ENCODE data around the gene CTRB1.
"Not testable (repeated sequence)": the region's sequence is repeated elsewhere in the genome, so short reads cannot be mapped to it uniquely, and the experiment has no call there.

CTRB1 gene

DNA sequence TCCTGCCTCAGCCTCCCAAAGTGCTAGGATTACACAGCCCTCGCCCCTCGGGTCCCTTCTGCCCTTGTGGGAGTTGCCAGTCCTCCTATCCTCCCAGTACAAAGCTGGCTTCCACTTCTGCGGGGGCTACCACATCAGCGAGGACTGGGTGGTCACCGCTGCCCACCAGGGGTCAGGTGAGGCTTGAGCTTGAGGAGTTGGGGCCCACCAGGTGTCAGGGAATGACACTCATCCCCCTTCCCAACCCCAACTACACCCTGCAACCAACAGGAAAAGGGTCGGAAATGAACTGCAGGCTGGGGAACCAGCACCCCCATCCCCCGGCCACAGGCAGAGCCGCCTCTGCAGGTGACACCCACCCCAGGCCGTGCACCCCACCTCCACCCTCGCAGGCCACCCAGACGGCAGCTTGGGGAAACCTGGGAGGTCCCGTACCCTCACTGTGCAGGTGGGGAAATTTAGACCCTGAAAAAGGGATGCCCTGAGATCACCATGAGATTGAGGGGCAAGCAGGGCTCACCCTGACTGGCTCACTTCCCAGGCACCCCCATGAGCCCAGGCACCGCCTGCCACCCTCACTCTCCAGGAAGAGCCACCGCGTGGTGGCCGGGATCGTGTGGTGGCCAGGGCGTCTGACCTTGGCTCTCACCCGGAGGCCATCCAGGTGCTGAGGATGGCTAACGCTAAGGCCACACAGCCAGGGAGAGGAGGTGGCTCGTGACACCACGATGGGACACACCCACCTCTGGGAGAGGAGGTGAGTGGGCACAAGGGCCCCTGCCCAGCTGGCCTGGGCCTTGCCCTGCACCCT lies 8.0 kb downstream of the CTRB1 start:
- no peak for DNase-seq (ENCODE audit: low spot score)

DNA sequence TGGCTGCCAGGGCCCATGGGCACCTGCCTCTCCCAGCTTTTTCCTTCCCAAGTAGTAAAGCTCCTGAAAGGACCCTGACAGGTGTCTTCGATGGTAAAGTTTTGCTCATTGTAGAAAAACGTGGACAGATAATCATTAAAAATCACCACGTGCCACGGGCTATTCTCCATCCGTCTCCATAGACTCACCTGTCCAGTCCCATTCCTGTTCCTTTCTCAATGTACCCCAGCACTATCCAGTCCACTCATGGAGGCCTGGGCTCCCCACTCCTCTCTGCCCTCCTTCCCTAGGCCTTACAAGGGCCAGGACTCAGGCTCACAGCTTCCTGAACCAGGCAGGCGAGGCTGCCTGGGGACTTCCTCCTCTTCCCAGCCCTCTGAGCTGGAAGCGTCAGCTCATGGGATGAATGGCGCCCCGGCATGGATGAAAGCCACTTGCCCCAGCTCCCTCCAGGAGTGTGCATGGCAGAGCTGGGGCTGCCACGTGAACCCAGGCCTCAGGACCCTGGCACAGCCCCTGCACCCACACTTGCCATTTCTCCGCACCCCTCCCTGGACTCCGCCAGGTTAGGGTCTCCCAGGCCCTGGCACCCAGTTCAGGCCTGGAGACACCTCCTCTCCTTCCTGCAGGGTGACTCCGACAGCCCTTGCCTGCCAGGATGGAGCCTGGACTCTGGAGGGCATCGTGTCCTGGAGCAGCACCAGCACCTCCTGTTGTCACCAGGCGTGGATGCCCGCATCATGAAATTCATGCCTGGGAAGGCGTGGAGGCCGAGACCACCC lies 8.8 kb downstream of the CTRB1 start:
- no peak for DNase-seq (ENCODE audit: low spot score)

DNA sequence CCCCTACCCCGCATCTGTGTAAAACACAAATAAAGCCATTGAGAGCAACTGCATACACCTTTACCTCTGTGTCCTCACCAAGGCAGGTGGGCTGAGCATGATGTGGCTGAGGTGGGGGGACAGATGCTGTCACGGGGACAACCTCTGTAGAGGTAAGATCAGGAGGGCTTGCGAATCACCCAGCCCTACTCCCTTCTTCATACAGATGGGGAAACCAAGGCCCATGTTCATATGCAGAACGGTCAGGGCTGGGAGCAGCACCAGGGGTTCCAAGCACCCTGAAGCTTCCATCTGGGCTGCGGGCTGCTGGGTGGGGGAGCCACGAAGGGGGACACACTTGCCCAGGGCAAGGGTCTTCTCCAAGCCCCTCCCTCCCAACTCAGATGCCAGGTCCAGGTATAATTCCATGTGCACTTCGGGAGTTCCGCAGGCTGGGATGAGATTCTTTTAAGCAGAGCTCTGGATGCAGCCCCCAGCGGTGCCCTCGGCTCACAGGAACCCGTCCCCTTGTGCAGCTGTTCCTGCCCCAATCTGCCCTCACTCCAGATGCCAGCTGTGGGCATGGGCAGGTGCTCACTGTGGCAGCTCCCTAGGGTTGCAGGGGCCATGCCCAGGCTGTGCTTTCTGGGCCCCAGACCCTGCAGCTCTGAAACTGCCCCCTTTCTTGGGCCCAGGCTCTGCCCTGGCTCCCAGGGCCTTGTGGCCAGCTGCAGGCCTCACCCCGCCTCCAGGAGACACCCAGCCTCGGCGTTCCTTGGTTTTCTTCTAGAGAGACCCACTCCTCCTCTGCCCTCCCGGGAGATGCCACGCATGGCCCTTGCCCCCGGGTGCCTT lies 9.6 kb downstream of the CTRB1 start:
- DNase-seq (ENCODE audit: low spot score), result no peak

DNA sequence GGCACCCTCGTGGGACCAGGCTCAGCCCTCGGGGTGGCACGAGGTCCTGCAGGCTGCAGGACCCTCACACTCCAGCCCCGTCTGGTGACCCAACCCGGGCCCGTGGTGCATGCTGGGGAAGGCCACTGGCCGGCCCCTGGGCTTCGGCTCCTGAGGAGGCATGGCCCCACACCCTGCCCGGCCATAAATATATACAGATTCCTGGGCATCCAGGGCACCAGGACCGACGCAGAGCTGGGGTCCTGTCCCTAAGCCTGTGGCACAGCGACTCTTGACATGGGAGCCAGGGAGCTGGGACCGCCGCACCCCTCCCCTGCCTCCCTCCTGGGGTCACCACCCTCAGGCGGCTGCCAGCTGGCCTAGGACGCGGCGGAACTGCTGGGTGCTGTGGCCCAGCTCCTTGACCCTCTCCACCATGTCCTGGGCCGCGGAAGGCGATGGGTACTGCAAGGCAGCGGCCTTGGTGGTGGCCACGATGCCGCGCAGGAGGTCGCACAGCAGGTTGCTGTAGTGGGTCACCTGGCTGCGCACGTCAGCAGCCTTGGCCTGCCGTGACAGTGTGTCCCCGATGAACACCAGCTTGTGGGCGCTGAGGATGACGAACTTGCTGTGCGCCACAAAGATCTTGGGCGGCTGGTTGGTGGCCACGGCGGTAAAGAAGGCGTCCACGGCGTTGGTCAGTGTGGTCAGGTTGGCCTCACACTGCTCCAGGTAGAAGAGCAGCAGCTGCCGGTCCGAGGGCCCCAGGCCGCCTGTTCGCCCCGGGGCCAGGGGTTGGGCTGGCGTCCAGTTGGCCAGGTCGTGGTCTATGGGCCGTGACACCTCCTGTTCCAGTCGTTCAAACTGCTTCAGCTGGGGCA lies 10.6 kb downstream of the CTRB1 start:
- no peak for DNase-seq (ENCODE audit: low spot score)

DNA sequence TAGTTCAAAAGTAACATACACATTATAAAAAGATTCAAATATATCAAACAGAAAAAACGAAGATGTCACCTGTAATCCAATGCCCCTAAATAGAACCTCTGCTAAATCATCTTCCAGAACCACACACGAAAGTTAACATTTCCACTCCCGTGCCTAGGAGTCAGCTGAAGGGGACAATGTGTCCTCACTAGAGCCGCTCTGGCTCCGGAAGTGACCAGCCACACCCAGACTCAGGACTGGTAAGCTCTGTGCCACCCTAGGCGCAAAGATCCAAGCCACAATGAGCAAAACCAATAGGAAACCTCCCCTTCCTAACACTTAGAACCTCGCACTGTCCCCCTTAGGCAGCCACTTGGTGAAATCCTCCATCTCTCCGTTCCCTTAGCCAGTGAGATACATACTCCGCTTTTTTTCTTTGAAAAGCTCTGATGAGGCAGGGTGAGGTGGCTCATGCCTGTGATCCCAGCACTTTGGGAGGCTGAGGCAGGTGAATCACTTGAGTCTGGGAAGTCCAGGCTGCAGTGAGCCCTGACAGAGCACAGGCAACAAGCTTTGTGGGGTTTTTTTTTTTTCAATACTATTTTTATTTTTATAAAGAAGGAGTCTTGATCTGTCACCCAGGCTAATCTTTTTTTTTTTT lies 11.8 kb downstream of the CTRB1 start:
- DNase-seq (ENCODE audit: low spot score), result no peak

DNA sequence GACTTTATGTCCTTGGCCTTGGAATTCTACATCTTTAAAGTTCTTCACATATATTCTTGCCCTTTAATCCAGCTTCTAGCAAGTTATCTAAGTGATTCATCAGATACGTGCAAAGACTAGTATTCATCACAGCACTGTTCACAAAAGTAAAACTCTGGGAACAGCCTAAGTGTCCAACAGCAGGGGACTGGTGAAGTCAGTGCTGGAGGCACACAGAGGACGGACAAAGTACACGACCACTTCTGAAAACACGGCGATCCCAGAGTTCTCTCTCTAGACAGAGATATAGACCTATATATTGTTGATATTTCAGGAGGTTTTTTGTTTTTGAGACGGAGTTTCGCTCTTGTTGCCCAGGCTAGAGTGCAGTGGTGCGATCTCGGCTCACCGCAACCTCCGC lies 12.8 kb downstream of the CTRB1 start:
- no peak for DNase-seq (ENCODE audit: low spot score)

DNA sequence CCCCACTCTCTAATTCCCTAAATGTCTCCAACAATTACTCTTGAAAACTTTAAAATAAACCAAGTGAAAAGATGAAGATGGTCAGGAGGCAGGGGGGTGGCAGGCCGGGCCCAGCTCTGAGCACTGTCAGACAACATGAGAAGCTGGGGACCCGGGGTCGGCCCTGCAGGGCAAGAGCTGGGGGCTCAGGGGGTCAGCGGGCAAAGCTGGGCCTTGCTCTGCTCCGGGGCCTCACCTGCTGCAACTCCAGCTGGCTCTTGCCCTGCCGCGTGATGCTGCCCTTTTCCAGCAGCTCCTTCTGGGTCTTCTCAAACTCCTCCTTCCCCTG lies 14.8 kb downstream of the CTRB1 start:
- DNase-seq (ENCODE audit: low spot score), result no peak

DNA sequence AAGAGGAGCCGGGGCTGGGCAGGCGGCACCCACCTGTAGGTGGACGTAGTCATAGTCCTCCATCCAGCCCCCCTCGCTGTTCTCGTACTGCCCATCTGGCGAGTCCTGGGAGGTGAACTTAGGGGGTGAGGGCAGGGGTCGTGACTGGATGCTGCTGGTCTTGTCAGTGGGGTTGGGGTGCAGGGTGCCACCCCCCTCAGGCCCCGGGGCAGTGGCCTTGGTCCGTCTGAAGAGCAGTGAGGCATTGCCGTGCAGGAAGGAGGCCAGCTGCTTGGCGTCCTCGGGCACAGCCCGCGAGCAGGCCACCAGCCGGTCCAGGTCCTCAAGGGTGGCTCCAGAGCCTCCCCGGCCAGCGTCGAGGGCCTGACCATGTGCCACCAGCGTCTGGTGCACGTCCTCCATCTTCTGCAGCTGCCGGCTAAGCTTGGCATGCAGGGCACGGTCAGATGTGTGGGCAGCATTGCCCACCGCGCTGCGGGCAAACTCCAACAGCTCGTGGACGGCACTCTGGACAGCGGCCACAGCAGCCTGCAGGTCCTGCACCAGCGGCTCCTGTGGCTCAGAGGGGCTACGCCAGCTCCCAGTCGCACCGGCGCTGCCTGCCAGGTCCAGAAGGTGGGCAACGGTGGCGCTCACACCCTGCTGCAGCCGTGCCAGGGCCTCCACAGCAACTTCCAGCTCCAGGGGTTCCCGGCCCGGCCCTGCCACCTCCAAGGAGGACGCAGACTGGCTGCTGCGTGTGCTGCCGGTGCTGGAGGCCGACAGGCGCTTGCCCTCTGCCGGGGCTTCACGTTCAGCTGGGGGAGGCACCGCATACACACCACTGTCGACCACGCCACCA lies 16.3 kb downstream of the CTRB1 start:
- DNase-seq (ENCODE audit: low spot score), result no peak

DNA sequence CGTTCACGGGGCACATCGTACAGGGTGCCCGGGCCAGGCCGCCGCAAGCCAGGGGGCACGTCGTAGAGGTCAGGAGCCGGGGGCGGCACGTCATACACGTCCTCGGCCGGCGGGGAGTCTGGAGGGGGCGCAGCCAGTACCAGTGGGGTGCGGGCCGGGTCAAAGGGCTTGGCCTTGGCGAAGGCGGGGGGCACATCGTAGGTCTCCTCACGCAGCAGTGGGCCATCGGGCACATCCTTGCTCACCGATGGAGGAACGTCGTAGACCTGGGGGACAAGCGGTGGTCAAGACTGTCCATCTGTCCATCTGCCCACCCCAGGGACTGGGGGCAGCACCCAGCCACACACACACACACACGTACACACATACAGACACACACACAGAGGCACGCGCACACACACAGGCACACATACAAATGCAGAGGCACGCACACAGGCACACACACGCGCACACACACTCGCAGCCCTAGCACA lies 17.0 kb downstream of the CTRB1 start:
- DNase-seq (ENCODE audit: low spot score), result no peak

DNA sequence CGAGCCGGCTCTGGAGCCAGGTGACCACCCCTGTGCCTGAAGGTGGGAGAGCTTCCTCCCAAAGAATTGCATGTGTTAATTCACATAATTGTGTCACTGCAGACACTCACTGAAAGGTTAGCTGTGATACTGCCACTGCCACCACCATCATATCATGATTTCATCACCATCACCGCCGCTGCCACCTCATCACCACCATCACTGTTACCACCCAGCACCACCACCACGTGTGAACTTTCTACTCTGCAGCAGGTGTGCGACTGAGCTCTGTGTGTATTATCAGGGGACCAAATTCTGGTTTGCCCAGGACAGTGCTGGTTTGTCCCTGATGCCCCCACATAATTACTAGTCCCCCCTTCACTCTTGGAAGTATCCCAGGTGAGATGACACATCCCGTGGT lies 17.4 kb downstream of the CTRB1 start:
- DNase-seq (ENCODE audit: low spot score), result no peak

DNA sequence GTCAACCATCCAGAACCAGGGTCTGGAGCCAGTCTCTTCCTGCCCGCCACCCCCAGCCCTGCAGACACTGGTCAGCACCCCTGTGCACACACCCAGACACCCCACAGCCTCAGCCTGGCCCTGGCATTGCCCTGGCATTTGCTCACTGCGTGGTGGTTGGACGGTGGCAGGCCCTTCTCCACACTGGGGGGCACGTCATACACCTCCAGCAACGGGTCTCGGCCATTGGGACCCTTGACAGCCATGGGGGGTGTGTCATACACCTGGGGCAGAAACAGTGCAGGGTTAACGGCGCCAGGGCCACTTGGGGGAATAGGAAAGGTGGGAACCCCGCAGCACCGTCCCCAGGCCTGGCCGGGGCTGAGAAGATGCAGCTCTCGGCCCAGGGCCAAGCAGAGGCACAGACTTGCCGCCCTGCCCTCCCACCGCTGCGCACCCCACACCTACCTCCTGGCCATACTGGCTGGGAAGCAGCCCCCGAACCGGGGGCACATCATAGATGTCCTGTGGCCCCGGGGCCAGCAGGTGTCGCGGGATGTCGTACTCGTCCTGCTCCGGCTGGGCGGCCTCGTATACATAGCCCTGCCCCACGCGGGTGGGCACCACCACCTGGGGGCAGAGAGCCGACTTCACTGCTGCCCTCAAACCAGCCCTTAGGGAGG lies 18.1 kb downstream of the CTRB1 start:
- DNase-seq (ENCODE audit: low spot score), result no peak

DNA sequence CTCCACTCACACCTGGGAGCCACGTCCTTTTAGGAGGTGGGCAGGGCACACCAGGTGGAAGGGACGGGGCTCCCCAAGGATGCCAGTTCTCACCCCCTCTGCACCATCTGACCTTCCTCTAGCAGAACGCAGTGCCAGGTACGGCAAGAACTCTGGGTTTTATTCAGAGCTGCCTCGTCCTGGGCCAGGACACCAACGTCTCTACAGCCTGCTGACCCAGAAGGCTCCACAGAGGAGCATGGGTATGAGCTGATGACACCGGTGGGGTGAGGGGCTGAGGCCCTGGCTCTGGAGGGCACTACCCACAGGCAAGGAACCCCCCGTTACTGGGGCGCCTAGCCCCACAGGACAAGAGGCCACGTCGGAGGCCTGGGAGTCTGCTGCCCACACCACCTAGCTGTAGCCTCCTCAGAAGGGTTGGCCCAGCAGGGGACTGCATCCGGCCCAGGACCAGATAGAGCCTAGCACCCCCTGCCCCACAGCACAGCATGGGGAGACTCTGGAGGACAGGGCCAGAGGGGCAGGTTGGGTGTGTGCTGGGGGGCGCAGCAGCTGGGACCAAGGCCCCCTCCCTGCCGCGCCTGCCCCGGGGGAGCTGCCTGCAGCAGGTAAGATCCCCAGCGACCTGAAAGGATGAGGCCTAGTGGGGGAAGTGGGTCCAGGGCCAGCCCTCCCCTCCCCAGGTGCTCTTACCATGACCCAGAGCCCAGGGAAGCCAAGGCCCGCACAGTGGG lies 18.8 kb downstream of the CTRB1 start:
- no peak for DNase-seq (ENCODE audit: low spot score)

DNA sequence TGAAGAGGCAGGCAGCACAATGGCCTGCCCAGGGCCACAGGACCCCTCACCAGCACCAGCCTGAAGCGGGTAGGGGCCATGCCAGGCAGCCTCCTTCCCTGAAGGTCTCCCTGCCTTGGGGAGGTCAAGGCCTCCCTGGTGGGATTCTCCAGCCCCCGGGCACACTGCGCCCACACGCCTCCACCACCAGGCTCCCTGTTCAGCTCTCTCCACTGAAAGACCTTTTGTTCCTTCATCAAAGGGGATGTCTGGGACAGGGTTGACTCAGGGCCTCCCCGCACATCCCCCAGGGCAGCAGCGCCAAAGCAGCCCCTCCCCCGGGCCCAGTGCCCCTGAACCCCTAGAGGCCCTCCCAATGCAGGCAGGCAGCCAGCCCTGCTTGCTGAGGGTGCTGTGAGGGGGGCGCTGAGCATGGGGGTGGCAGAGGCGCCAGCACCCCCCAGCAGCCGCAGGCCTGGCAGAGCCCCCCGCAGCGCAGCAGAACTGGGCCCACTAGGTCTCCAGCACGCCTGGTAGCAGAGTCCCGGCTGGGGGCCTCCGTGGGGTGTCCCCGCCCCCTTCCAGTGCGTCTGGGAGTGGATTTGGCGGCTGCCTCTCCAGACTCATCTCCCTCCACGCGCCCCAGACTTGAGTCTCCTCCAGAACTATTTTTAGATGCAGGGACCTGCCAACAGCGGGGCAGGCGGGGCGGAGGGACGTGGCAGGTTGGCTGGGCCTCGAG lies 19.5 kb downstream of the CTRB1 start:
- DNase-seq (ENCODE audit: low spot score), result no peak

DNA sequence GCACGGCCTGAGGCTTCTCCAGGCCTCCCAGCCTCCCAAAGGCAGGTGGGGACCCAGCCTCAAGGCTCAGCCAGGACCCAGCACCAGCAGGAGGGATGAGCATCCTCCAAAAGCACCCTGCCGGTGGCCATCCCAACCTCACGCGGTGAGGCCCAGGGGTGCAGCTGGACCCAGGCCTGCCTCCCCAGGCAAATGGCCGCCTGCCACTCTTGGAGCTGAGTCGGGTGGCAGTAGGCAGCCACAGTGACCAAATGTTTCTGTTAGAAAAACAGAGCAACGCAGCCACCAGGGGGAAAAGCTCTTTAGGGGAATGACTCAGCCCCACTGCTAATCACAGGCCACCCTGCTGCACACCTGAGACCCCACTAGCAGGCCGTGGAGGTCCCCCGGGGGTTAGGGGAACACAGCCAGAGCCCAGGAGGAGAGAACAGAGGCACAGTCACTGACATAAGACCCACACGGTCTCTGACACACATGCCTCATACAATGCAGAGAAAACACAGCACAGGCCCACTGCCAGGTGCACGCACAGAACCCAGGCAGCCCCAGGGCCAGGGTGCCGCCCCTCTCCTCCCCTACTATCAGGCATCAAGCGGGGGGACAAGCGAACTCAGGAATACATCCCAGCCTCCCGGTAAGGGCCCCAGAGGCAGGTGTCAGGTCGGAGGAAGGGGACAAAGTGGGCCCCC lies 20.2 kb downstream of the CTRB1 start:
- no peak for DNase-seq (ENCODE audit: low spot score)

DNA sequence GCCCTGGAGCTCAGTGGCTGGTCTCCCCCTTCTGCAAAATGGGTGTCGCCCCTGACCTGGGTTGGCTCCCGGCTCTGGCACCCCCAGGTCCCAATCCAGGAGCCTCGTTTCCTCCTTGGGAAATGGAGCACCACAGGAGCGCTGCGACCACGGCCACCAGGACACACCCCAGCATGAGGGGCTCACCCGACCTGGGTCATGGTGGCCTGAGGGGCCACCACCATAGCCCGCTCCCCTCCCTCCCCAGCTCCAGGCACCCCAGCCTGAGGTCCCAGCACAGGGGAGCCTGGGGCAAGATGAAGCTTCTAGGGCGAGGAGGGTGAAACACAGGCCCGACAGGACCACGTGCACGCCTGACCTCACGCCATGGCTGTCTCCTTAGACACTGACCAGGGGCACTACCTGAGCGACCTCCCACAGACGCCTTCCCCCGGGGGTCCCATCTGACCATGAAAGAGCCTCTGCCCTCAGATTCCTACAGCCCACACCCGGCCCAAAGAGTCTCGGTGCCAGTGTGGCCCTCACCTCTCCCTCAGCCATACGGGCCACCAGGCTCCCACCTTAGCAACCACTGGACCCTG lies 20.8 kb downstream of the CTRB1 start:
- DNase-seq (ENCODE audit: low spot score), result no peak

DNA sequence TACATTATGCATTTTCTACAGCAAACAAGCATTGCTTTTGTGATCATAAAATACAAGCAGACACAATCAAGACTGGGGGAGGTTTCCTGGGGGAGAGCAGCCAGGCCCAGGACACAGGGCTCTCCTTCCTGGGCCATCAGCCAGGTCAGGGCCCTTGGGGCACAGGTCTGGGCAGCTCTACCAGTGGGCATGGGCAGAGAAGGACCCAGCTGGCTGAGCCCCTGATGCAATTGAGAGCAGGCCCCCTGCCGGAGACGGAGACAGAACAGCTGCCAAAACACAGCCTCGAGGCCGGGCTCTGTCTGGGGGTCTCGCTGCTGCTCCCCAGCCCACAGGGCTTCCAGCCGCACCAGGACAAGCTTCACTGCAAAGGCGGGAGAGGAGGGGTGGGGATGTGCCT lies 21.8 kb downstream of the CTRB1 start:
- DNase-seq (ENCODE audit: low spot score), result not testable (repeated sequence)

DNA sequence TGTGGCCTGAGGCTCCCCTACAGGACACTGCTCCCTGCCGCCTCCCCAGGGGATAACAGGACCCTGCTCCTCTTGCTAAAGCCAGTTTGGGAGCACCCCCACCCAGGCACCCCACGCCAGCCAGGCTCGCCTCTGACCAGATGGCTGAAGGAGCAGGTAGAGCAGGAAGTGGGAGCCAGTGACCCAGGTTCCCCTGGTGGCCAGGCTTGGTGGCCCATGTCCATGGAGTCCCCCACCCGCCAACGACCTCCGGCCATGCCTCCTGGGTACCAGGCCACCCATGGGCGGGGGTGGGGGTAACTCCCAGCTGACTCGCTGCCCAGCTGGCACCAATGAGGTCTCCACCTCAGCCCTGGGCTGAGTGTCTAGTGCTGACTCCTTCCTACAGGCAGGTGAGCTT lies 22.6 kb downstream of the CTRB1 start:
- no peak for DNase-seq (ENCODE audit: low spot score)
